ENCODE results near the gene HNRNPUL2. TPM values are rescaled to one million over a fixed set of nuclear protein-coding genes. Genes with fewer than 3 reads are reported as not detected.
"Not testable (repeated sequence)": the region's sequence is repeated elsewhere in the genome, so short reads cannot be mapped to it uniquely, and the experiment has no call there.

The HNRNPUL2 gene
- total and polyA plus RNA-seq, 4 donors, result 25.6 to 53.1 (median 35.5) TPM

- H3K27me3 ChIP-seq (ENCODE audit: control insufficient read depth in 3 of 3, insufficient read depth in 3 of 3, low read length in 2 of 3), result no peaks in the 10 kb centered on the region
- DNase-seq, result no peak
- no peak overlapping the region for H3K4me3 ChIP-seq
- ATAC-seq (ENCODE audit: insufficient read depth, low FRiP score), result no peak
- peak overlapping the region in 1 of 2 donors; percentile 42 for H3K27ac ChIP-seq (ENCODE audit: low read depth in 1 of 2, low read length in 1 of 2)
- WGBS, 2 donors, result 82 to 89% methylated on average over 15 of the region's 15 CpGs
- H3K4me1 ChIP-seq (ENCODE audit: control insufficient read depth in 5 of 5, insufficient read depth in 5 of 5, low read length in 5 of 5), result peaks cover 0 to 13% (median 7%) of the 10 kb centered on the region in 5 donors
- no peak overlapping the region for H3K9ac ChIP-seq (ENCODE audit: insufficient read depth in 1 of 2, low read length in 2 of 2)
- peaks cover 2 to 18% (median 7%) of the 10 kb centered on the region in 4 donors for H3K36me3 ChIP-seq (ENCODE audit: control insufficient read depth in 4 of 4, insufficient read depth in 4 of 4, low read length in 4 of 4)
- TF ChIP-seq CTCF (IDR thresholded peaks at IDR 0.05; ENCODE audit: control extremely low read depth, extremely low read depth), result no peak
- no peaks in the 10 kb centered on the region for H3K9me3 ChIP-seq (ENCODE audit: control insufficient read depth in 4 of 4, insufficient read depth in 3 of 4, low read length in 3 of 4)
Observed at GRCh38 chr11:62677714-62678113, 49.5 kb downstream of the HNRNPUL2 start.

GRCh38 chr11:62677156-62677555 is 50.1 kb downstream of the HNRNPUL2 start:
- Histone ChIP-seq H3K27me3 (ENCODE audit: control insufficient read depth in 3 of 3, insufficient read depth in 3 of 3, low read length in 2 of 3) (no peaks in the 10 kb centered on the region), H3K36me3 (ENCODE audit: control insufficient read depth in 4 of 4, insufficient read depth in 4 of 4, low read length in 4 of 4) (peaks cover 2 to 18% (median 7%) of the 10 kb centered on the region in 4 donors), H3K9ac (ENCODE audit: insufficient read depth in 1 of 2, low read length in 2 of 2) (no peak overlapping the region), H3K27ac (ENCODE audit: low read depth in 1 of 2, low read length in 1 of 2) (no peak overlapping the region), H3K4me1 (ENCODE audit: control insufficient read depth in 5 of 5, insufficient read depth in 5 of 5, low read length in 5 of 5) (peaks cover 0 to 16% (median 7%) of the 10 kb centered on the region in 5 donors), H3K9me3 (ENCODE audit: control insufficient read depth in 4 of 4, insufficient read depth in 3 of 4, low read length in 3 of 4) (no peaks in the 10 kb centered on the region), H3K4me3 (no peak overlapping the region)
- no peak for TF ChIP-seq CTCF (IDR thresholded peaks at IDR 0.05; ENCODE audit: control extremely low read depth, extremely low read depth)
- ATAC-seq (ENCODE audit: insufficient read depth, low FRiP score) (no peak), DNase-seq (no peak)
- WGBS, 2 donors, result 89 to 94% methylated on average over 6 of the region's 6 CpGs

GRCh38 chr11:62676698-62677097 is 50.6 kb downstream of the HNRNPUL2 start:
- no peak for TF ChIP-seq CTCF (IDR thresholded peaks at IDR 0.05; ENCODE audit: control extremely low read depth, extremely low read depth)
- ATAC-seq (ENCODE audit: insufficient read depth, low FRiP score), result no peak

GRCh38 chr11:62675415-62675814 is 51.8 kb downstream of the HNRNPUL2 start:
- DNase-seq; H3K9ac ChIP-seq (ENCODE audit: insufficient read depth in 1 of 2, low read length in 2 of 2); H3K4me3 ChIP-seq; H3K27ac ChIP-seq (ENCODE audit: low read depth in 1 of 2, low read length in 1 of 2); ATAC-seq (ENCODE audit: insufficient read depth, low FRiP score); H3K27me3 ChIP-seq (ENCODE audit: control insufficient read depth in 3 of 3, insufficient read depth in 3 of 3, low read length in 2 of 3); H3K9me3 ChIP-seq (ENCODE audit: control insufficient read depth in 4 of 4, insufficient read depth in 3 of 4, low read length in 3 of 4): not testable (repeated sequence)
- Histone ChIP-seq H3K36me3 (ENCODE audit: control insufficient read depth in 4 of 4, insufficient read depth in 4 of 4, low read length in 4 of 4) (peaks cover 2 to 18% (median 7%) of the 10 kb centered on the region in 4 donors), H3K4me1 (ENCODE audit: control insufficient read depth in 5 of 5, insufficient read depth in 5 of 5, low read length in 5 of 5) (peaks cover 7 to 16% (median 7%) of the 10 kb centered on the region in 5 donors)
- 94 to 96% methylated on average over 10 of the region's 10 CpGs for WGBS, 2 donors

More at GRCh38 chr11:62676698-62677097, 50.6 kb downstream of the HNRNPUL2 start:
- Histone ChIP-seq H3K27ac (ENCODE audit: low read depth in 1 of 2, low read length in 1 of 2) (peak overlapping the region in 1 of 2 donors; percentile 41), H3K4me1 (ENCODE audit: control insufficient read depth in 5 of 5, insufficient read depth in 5 of 5, low read length in 5 of 5) (peaks cover 0 to 16% (median 7%) of the 10 kb centered on the region in 5 donors), H3K4me3 (no peak overlapping the region), H3K27me3 (ENCODE audit: control insufficient read depth in 3 of 3, insufficient read depth in 3 of 3, low read length in 2 of 3) (no peaks in the 10 kb centered on the region), H3K9ac (ENCODE audit: insufficient read depth in 1 of 2, low read length in 2 of 2) (no peak overlapping the region), H3K36me3 (ENCODE audit: control insufficient read depth in 4 of 4, insufficient read depth in 4 of 4, low read length in 4 of 4) (peaks cover 2 to 18% (median 7%) of the 10 kb centered on the region in 4 donors), H3K9me3 (ENCODE audit: control insufficient read depth in 4 of 4, insufficient read depth in 3 of 4, low read length in 3 of 4) (no peaks in the 10 kb centered on the region)
- no peak for DNase-seq
- WGBS, 2 donors, result 54 to 61% methylated on average over 6 of the region's 6 CpGs
